ENCODE results near the gene CCDC27. TPM values are rescaled to one million over a fixed set of nuclear protein-coding genes. Genes with fewer than 3 reads are reported as not detected.

The CCDC27 gene
- total and polyA plus RNA-seq, 2 of the 13 experiments (the other 11 are each of a cell fraction or from before 2014, with no cell fraction given): not detected

GRCh38 chr1:3717715-3718601 is 34.3 kb upstream of the CCDC27 start (continued):
- TF ChIP-seq POLR2G (IDR thresholded peaks at IDR 0.05; ENCODE audit: low read depth, low read length): no peak
- TF ChIP-seq NRL (CRISPR knock-in tag; IDR thresholded peaks at IDR 0.05; ENCODE audit: borderline replicate concordance): 0 out of 2 replicates have a peak, but pooled peaks have one; percentile 21
- TF ChIP-seq NCOA2 (CRISPR knock-in tag; IDR thresholded peaks at IDR 0.05): 0 out of 2 replicates have a peak, but pooled peaks have one; percentile 28
- TF ChIP-seq HBP1 (CRISPR knock-in tag; IDR thresholded peaks at IDR 0.05; ENCODE audit: low read depth): no peak
- TF ChIP-seq, protein P1, sequence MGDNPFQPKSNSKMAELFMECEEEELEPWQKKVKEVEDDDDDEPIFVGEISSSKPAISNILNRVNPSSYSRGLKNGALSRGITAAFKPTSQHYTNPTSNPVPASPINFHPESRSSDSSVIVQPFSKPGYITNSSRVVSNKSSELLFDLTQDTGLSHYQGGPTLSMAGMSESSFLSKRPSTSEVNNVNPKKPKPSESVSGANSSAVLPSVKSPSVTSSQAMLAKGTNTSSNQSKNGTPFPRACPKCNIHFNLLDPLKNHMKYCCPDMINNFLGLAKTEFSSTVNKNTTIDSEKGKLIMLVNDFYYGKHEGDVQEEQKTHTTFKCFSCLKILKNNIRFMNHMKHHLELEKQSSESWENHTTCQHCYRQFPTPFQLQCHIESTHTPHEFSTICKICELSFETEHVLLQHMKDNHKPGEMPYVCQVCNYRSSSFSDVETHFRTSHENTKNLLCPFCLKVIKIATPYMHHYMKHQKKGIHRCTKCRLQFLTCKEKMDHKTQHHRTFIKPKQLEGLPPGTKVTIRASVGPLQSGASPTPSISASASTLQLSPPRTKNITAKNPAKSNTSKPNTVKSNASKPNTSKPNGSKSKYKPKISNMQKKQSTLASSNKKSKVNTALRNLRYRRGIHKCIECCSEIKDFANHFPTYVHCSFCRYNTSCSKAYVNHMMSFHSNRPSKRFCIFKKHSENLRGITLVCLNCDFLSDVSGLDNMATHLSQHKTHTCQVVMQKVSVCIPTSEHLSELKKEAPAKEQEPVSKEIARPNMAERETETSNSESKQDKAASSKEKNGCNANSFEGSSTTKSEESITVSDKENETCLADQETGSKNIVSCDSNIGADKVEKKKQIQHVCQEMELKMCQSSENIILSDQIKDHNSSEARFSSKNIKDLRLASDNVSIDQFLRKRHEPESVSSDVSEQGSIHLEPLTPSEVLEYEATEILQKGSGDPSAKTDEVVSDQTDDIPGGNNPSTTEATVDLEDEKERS (CRISPR knock-in tag; IDR thresholded peaks at IDR 0.05): no peak
- no peak for TF ChIP-seq SP2 (CRISPR knock-in tag; IDR thresholded peaks at IDR 0.05)
- TF ChIP-seq NFIC (IDR thresholded peaks at IDR 0.05; ENCODE audit: low read length): no peak
- TF ChIP-seq ERF (CRISPR knock-in tag; IDR thresholded peaks at IDR 0.05): peak; percentile 58; the same call in 1 of the 2 replicates
- peak; percentile 30; the same call in 1 of the 2 replicates for TF ChIP-seq ZNF709 (CRISPR knock-in tag; IDR thresholded peaks at IDR 0.05)
- TF ChIP-seq MNT (IDR thresholded peaks at IDR 0.05): no peak
- TF ChIP-seq EHMT2 (IDR thresholded peaks at IDR 0.05; ENCODE audit: borderline replicate concordance, low read depth, low read length): 0 out of 2 replicates have a peak, but pooled peaks have one; percentile 25
- TF ChIP-seq, protein P2, sequence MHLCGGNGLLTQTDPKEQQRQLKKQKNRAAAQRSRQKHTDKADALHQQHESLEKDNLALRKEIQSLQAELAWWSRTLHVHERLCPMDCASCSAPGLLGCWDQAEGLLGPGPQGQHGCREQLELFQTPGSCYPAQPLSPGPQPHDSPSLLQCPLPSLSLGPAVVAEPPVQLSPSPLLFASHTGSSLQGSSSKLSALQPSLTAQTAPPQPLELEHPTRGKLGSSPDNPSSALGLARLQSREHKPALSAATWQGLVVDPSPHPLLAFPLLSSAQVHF (CRISPR knock-in tag; IDR thresholded peaks at IDR 0.05): 0 out of 2 replicates have a peak, but pooled peaks have one; percentile 37
- 0 out of 2 replicates have a peak, but pooled peaks have one; percentile 80 for TF ChIP-seq TSC22D2 (CRISPR knock-in tag; IDR thresholded peaks at IDR 0.05; ENCODE audit: borderline replicate concordance)
- peak; percentile 86 for TF ChIP-seq ZNF883 (CRISPR knock-in tag; IDR thresholded peaks at IDR 0.05; ENCODE audit: not compliant biosample characterization)
- TF ChIP-seq MIER2 (CRISPR knock-in tag; IDR thresholded peaks at IDR 0.05): peak; percentile 95
- peak; percentile 77; the same call in 1 of the 2 replicates for TF ChIP-seq ARHGAP35 (CRISPR knock-in tag; IDR thresholded peaks at IDR 0.05; ENCODE audit: borderline replicate concordance)
- TF ChIP-seq NR2F1 (CRISPR knock-in tag; IDR thresholded peaks at IDR 0.05): no peak
- 0 out of 2 replicates have a peak, but pooled peaks have one; percentile 29 for TF ChIP-seq TFE3 (CRISPR knock-in tag; IDR thresholded peaks at IDR 0.05)
- no peak for TF ChIP-seq NFYC (CRISPR knock-in tag; IDR thresholded peaks at IDR 0.05)
- TF ChIP-seq SRSF1 (optimal IDR thresholded peaks at IDR 0.05; ENCODE audit: low read depth, low read length): peak; percentile 49
